Fibroblast of skin of abdomen (primary cell): ENCODE data around the gene DMRTC2.
"Not testable (repeated sequence)": the region's sequence is repeated elsewhere in the genome, so short reads cannot be mapped to it uniquely, and the experiment has no call there.

Source experiments
- DNase-seq: peaks from one replicate; pipeline ENCODE4 v3.0.0-alpha.2; 2013

Gene DMRTC2

GRCh38 chr19:41871573-41872383 is 26.9 kb downstream of the DMRTC2 start:
- no peak for DNase-seq

GRCh38 chr19:41872384-41872774 is 27.5 kb downstream of the DMRTC2 start:
- no peak for DNase-seq

DNA sequence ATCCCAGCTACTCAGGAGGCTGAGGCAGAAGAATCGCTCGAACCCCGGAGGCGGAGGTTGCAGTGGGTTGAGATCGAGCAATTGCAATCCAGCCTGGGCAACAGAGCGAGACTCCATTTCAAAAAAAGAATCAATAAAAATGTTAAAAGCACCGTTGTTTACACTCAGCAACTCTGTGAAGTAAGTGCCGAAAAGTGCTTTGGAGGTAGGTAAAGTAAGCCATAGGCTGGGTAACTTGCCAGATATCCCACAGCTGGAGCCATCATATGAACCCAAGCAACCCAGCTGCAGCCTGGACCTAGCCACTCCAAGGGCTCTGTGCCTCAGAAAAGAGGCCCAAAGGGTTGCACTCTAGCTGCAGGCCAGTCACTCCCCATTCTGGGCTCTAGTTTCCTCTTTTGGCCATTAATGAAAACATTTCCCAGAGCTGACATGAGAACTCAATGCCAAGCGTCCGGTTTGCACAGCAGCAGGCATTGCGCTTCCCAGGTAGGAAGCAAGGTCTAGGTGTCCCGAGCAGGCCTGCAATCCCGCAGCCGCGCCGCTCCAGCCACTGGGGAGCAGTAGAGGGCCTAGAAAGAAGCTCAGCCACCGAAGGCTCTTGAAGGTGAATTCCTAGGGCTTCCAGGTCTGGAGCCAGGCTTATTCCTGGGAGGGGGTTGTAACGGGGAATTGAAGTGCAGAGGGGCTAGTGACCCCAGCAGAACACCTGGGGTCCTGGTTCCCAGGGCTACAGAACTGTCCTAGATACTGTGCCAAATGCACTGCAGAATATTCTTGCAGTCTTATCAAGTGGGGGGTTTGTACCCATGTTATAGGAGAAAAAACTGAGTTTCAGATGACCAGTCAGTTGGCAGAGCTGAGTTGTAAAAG is 28.2 kb downstream of the DMRTC2 start:
- DNase-seq: peak; percentile 53

DNA sequence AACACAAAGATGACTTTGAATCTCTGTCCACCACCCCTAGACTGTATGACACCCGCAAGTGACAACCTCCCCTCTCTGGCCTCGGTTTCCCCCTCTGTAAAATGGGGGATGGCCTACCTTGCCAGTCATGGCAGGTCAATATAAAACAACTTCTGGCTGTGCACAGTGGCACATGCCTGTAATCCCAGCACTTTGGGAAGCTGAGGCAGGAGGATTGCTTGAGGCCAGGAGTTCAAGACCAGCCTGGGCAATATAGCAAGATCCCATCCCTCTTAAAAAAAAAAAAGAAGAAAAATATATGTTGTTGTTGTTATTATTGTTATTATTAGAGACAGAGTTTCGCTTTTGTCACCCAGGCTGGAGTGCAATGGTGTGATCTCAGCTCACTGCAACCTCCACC is 31.1 kb downstream of the DMRTC2 start:
- DNase-seq: not testable (repeated sequence)

- no peak for DNase-seq
Observed at GRCh38 chr19:41876847-41877832, 32.3 kb downstream of the DMRTC2 start, which contains the start of gene CD79A. TSS of gene CD79A (plus strand) at chr19:41877279. CDS start at chr19:41877305, 26 bp downstream.

DNA sequence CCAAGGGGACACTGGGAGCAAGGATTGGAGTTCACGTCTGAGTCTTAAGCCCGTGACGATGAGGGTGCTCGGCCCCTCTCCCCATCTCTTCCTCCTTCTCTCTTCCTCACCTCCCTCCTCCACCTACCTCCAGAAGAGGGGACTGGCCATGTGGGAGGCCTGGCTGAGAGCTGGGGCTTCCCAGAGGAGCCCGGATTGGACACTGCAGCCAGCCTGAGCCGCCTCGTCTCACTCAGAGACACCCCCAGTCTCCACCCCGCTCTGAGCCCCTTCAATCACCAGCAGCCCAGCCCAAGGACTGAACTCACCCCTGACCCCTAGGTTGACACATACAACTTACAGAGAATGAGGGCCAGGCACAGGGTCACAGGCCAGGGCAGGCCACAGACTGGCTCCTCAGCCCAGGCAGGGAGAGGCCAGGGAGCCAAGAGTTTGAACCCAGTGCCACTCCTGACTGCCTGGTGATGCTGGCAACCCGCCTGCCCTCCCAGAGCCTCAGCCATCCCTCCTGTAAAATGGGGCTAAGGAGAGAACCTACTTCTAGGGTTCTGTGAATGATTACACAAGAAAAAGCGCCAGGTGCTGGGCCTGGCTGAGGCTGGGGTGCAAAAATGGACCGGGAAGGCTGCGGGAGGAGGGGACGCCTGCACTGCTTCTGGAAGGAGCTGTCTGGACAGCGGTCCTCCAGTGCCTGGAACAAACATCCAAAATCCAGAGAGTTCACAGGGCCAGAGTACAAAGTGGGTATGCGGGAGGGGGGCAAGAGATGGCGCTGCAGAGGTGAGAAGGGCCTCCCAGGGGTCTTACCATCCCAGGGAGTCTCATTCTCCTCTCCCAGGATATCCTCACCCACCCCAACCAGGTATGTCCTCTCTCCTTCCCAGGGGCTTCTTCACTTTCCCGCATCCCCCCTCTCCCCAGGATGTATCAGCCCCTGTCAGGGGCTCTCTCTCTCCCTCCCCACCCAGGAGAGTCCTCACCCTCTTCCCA is 33.4 kb downstream of the DMRTC2 start:
- no peak for DNase-seq

- no peak for DNase-seq
Observed at GRCh38 chr19:41879080-41879479, 34.2 kb downstream of the DMRTC2 start.

GRCh38 chr19:41879670-41880328 is 35.0 kb downstream of the DMRTC2 start:
- DNase-seq: no peak

GRCh38 chr19:41880329-41880708 is 35.5 kb downstream of the DMRTC2 start:
- DNase-seq: no peak

- DNase-seq: peak; percentile 30
Observed at GRCh38 chr19:41882568-41883462, 38.0 kb downstream of the DMRTC2 start, which contains the start of gene ARHGEF1. TSS of gene ARHGEF1 (plus strand) at chr19:41883184. CDS start at chr19:41888083, 4,899 bp downstream.

- DNase-seq: no peak
Observed at GRCh38 chr19:41883463-41883820, 38.6 kb downstream of the DMRTC2 start.

- DNase-seq: peak; percentile 97
Observed at GRCh38 chr19:41883821-41884733, 39.2 kb downstream of the DMRTC2 start.

DNA sequence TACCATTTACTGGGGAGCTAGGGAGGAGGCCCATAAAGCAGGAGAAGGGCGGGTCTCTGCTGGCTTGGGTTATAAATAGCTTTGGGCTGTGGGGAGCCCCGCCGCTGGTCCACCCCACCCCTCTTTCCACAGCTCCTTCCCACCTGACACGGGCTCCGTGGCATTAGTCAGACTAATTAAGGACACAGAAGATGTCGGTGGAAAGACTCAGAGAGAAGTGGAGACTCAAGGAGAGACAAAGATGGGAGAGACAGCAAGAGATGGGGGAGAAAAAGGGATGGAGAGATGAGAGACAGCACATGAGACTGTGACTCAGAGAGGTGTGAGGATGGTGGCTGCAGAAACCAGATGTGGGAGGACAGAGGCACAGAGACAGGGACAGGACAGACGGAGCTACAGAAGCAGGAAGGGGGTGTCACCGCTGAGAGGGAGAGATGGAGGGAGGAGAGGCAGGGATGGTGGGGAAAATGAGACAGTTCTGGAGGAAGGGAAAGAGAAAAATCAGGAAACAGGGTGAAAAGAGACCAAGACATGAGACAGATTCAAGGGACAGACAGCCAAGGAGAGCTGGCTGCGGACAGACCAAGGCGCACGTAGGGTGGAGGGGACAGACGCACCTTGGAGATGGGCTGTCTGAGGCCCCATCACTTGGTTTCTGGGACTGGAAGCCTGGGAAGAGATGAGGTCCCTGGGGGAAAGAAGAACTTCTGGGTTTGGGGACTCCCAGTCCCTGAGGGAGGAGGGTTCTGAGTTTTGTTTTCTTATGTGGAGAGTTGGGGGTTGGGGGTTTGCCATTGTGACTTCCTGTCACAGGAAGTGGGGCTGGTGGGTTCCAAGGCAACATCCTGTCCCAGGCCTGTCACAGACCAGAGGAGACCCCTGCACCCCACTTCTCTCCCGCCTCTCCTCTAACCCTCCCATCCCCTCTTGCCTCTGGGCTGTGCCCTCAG is 42.2 kb downstream of the DMRTC2 start:
- DNase-seq: no peak

- DNase-seq: peak; percentile 20
Observed at GRCh38 chr19:41887711-41888382, 43.0 kb downstream of the DMRTC2 start.

- DNase-seq: no peak
Observed at GRCh38 chr19:41888926-41889325, 44.1 kb downstream of the DMRTC2 start.

GRCh38 chr19:41889896-41890295 is 45.1 kb downstream of the DMRTC2 start:
- no peak for DNase-seq
